Measurements from ENCODE around the gene CEP85L.

GRCh38 chr6:118524686-118525085, 126.7 kb downstream of the CEP85L start:
- TF ChIP-seq CTCF (IDR thresholded peaks at IDR 0.05) (no peak), ZFX (IDR thresholded peaks at IDR 0.05; ENCODE audit: borderline replicate concordance) (no peak)
